Measurements from ENCODE around the gene ZFR2.

The ZFR2 gene

DNA sequence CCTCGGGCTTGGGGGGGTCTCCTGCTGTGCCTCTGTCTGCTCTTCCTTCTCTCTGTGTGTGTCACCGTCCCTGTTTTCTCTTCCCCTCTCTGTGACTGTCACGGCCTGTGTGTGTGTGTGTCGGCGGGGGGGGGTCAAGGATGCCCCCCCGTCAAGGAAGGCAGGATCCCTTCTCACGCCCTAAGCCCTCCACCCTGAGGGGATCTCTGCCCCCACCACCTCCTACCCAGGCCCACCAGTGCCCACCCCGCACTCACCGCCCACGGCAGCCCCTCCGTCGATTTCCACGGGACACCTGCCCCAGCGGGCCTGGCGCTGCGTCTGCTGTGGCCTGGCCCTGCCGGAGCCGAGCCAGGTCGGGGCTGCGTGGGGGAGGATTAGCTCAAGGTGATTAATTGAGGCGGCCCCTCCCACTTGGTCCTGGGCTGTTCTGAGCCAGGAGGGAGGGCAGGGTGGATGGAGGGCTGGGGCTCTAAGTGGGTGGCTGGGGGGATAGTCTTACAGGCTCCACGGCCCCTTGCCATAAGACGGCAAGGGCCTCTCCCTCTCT is 96.9 kb downstream of the ZFR2 start, which contains the start of gene RAX2 (continued):
- TF ChIP-seq, protein P1, sequence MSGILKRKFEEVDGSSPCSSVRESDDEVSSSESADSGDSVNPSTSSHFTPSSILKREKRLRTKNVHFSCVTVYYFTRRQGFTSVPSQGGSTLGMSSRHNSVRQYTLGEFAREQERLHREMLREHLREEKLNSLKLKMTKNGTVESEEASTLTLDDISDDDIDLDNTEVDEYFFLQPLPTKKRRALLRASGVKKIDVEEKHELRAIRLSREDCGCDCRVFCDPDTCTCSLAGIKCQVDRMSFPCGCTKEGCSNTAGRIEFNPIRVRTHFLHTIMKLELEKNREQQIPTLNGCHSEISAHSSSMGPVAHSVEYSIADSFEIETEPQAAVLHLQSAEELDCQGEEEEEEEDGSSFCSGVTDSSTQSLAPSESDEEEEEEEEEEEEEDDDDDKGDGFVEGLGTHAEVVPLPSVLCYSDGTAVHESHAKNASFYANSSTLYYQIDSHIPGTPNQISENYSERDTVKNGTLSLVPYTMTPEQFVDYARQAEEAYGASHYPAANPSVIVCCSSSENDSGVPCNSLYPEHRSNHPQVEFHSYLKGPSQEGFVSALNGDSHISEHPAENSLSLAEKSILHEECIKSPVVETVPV (CRISPR knock-in tag; IDR thresholded peaks at IDR 0.05) = no peak

DNA sequence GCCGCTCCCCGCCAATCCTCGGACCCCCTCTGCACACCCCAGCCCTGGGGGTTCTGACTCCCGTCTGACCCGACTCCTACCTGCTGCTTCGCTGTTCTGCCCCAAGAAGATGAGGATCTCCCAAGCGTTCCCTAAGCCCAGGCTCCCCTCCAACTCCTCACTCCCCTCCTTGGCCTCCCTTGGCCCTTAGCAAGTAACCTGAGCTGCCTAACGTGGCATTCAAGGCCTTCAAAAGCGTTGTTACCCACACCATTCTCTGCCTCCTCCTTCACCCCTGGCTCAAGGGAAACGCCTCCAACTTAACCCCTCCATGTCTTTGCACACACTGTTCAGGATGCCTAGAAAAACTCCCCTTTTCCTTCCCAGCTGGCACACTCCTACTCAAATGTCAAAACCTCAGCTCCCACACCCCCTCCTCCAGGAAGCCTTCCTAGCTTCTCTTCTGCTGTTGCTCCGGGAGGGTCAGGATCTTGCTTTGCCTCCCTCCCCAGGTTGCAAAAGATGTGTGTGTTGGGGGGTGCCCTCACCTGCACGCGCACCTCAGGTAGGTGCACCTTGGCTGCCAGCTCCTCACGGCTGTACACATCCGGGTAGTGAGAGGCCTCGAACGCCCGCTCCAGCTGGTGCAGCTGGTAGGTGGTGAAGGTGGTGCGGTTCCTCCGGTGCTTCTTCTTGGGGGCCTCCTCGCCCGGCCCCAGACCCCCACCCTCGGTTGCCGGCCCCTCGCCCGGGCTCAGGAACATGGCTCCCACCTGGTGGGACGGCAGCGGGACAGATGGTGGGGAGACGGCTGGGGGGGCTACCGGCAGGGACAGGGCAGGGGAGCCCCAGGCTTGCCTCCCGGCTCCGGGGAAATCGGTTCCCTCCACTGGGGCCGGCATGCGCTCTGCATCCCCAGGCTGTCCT is 97.6 kb downstream of the ZFR2 start:
- ATAC-seq = no peak
- TF ChIP-seq ZFP3 (CRISPR knock-in tag; IDR thresholded peaks at IDR 0.05) = peak; percentile 98
- TF ChIP-seq TCF4 (CRISPR knock-in tag; IDR thresholded peaks at IDR 0.05; ENCODE audit: borderline replicate concordance) = no peak

GRCh38 chr19:3770136-3770999 is 98.5 kb downstream of the ZFR2 start:
- TF ChIP-seq TCF4 (CRISPR knock-in tag; IDR thresholded peaks at IDR 0.05; ENCODE audit: borderline replicate concordance) (no peak), RARB (CRISPR knock-in tag; IDR thresholded peaks at IDR 0.05) (no peak), CSDC2 (CRISPR knock-in tag; IDR thresholded peaks at IDR 0.05) (no peak), ZFP3 (CRISPR knock-in tag; IDR thresholded peaks at IDR 0.05) (no peak), GLIS3 (CRISPR knock-in tag; IDR thresholded peaks at IDR 0.05) (no peak), CREB5 (CRISPR knock-in tag; IDR thresholded peaks at IDR 0.05; ENCODE audit: low read depth) (no peak), ISL1 (CRISPR knock-in tag; IDR thresholded peaks at IDR 0.05) (no peak), SNAI2 (CRISPR knock-in tag; IDR thresholded peaks at IDR 0.05) (no peak), POU6F1 (CRISPR knock-in tag; IDR thresholded peaks at IDR 0.05; ENCODE audit: borderline replicate concordance, low read depth) (no peak), ZC3H10 (CRISPR knock-in tag; IDR thresholded peaks at IDR 0.05) (no peak), OSR1 (CRISPR knock-in tag; IDR thresholded peaks at IDR 0.05) (no peak), ESRRG (CRISPR knock-in tag; IDR thresholded peaks at IDR 0.05) (no peak), ZNF70 (CRISPR knock-in tag; IDR thresholded peaks at IDR 0.05) (no peak)
- TF ChIP-seq, protein P2, sequence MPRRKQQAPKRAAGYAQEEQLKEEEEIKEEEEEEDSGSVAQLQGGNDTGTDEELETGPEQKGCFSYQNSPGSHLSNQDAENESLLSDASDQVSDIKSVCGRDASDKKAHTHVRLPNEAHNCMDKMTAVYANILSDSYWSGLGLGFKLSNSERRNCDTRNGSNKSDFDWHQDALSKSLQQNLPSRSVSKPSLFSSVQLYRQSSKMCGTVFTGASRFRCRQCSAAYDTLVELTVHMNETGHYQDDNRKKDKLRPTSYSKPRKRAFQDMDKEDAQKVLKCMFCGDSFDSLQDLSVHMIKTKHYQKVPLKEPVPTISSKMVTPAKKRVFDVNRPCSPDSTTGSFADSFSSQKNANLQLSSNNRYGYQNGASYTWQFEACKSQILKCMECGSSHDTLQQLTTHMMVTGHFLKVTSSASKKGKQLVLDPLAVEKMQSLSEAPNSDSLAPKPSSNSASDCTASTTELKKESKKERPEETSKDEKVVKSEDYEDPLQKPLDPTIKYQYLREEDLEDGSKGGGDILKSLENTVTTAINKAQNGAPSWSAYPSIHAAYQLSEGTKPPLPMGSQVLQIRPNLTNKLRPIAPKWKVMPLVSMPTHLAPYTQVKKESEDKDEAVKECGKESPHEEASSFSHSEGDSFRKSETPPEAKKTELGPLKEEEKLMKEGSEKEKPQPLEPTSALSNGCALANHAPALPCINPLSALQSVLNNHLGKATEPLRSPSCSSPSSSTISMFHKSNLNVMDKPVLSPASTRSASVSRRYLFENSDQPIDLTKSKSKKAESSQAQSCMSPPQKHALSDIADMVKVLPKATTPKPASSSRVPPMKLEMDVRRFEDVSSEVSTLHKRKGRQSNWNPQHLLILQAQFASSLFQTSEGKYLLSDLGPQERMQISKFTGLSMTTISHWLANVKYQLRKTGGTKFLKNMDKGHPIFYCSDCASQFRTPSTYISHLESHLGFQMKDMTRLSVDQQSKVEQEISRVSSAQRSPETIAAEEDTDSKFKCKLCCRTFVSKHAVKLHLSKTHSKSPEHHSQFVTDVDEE (CRISPR knock-in tag; IDR thresholded peaks at IDR 0.05) = no peak
- ATAC-seq = no peak; the same call in 2 of the 3 replicates

DNA sequence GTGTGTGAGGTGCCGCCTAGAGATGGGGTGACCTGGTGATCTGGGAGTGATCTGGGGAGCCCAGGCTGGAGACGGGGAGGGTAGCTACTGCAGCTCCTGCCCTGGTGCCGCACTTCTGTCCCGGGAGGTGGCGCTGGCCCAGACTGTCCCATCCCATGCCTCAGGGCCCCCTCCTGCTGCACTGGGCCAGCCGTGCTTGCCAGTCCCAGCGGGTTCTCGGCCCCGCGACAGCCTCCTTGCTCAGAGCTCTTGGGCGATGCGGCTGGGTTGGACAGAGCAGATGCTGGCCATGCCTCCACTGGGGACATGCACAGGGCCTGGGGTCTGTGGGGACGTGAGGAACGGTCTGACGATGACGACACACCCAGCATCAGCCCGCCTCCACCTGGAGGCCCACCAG is 99.3 kb downstream of the ZFR2 start:
- peak; percentile 10; the same call in 2 of the 3 replicates for ATAC-seq
- TF ChIP-seq BACH2 (CRISPR knock-in tag; IDR thresholded peaks at IDR 0.05; ENCODE audit: borderline replicate concordance) = no peak
- TF ChIP-seq TCF4 (CRISPR knock-in tag; IDR thresholded peaks at IDR 0.05; ENCODE audit: borderline replicate concordance) = no peak
- no peak for TF ChIP-seq RARB (CRISPR knock-in tag; IDR thresholded peaks at IDR 0.05)
- no peak for TF ChIP-seq CSDC2 (CRISPR knock-in tag; IDR thresholded peaks at IDR 0.05)
- TF ChIP-seq GLIS3 (CRISPR knock-in tag; IDR thresholded peaks at IDR 0.05) = no peak
- TF ChIP-seq TOX (CRISPR knock-in tag; IDR thresholded peaks at IDR 0.05; ENCODE audit: borderline replicate concordance) = no peak
- TF ChIP-seq ZNF70 (CRISPR knock-in tag; IDR thresholded peaks at IDR 0.05) = no peak
- TF ChIP-seq, protein P3, sequence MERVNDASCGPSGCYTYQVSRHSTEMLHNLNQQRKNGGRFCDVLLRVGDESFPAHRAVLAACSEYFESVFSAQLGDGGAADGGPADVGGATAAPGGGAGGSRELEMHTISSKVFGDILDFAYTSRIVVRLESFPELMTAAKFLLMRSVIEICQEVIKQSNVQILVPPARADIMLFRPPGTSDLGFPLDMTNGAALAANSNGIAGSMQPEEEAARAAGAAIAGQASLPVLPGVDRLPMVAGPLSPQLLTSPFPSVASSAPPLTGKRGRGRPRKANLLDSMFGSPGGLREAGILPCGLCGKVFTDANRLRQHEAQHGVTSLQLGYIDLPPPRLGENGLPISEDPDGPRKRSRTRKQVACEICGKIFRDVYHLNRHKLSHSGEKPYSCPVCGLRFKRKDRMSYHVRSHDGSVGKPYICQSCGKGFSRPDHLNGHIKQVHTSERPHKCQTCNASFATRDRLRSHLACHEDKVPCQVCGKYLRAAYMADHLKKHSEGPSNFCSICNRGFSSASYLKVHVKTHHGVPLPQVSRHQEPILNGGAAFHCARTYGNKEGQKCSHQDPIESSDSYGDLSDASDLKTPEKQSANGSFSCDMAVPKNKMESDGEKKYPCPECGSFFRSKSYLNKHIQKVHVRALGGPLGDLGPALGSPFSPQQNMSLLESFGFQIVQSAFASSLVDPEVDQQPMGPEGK (CRISPR knock-in tag; IDR thresholded peaks at IDR 0.05; ENCODE audit: borderline replicate concordance) = no peak
- TF ChIP-seq, protein P1 (CRISPR knock-in tag; IDR thresholded peaks at IDR 0.05) = no peak
- no peak for TF ChIP-seq POU6F1 (CRISPR knock-in tag; IDR thresholded peaks at IDR 0.05; ENCODE audit: borderline replicate concordance, low read depth)
- no peak for TF ChIP-seq ARNTL (CRISPR knock-in tag; IDR thresholded peaks at IDR 0.05; ENCODE audit: borderline replicate concordance, low read depth)
- no peak for TF ChIP-seq ZNF565 (CRISPR knock-in tag; conservative IDR thresholded peaks at IDR 0.05; ENCODE audit: low read depth)

All from SK-N-SH treated with all-trans-retinoic acid at 6 μM for 48 hours (cell line).